Right forelimb (tissue), 1 donor: Measurements from ENCODE around the gene KCTD5.

Source experiments
- DNase-seq: peaks from one replicate; pipeline ENCODE4 v3.0.0-alpha.2; 2018

Gene KCTD5

GRCh38 chr16:2698103-2698870 lies 16.0 kb downstream of the KCTD5 start:
- DNase-seq: no peak

GRCh38 chr16:2698965-2699750 lies 16.8 kb downstream of the KCTD5 start:
- DNase-seq: no peak

GRCh38 chr16:2699791-2700600 lies 17.7 kb downstream of the KCTD5 start:
- DNase-seq: no peak

- DNase-seq: no peak
These were observed 18.5 kb downstream of the KCTD5 start for GRCh38 chr16:2700786-2701185.

- DNase-seq: no peak
These were observed 18.9 kb downstream of the KCTD5 start for GRCh38 chr16:2701272-2701671.

- DNase-seq: no peak
These were observed 19.6 kb downstream of the KCTD5 start for GRCh38 chr16:2701713-2702437.

GRCh38 chr16:2702438-2702825 lies 20.1 kb downstream of the KCTD5 start:
- no peak for DNase-seq

GRCh38 chr16:2702871-2703745 lies 20.8 kb downstream of the KCTD5 start:
- DNase-seq: no peak

GRCh38 chr16:2704166-2704982 lies 22.1 kb downstream of the KCTD5 start:
- DNase-seq: no peak

- DNase-seq: no peak
These were observed 22.6 kb downstream of the KCTD5 start for GRCh38 chr16:2704983-2705275.

GRCh38 chr16:2705351-2705750 lies 23.0 kb downstream of the KCTD5 start:
- no peak for DNase-seq

GRCh38 chr16:2706085-2706484 lies 23.8 kb downstream of the KCTD5 start:
- no peak for DNase-seq

- DNase-seq: no peak
These were observed 24.4 kb downstream of the KCTD5 start for GRCh38 chr16:2706611-2707311.

GRCh38 chr16:2707368-2708289 lies 25.3 kb downstream of the KCTD5 start:
- DNase-seq: no peak

GRCh38 chr16:2708290-2708639 lies 25.9 kb downstream of the KCTD5 start:
- DNase-seq: no peak

GRCh38 chr16:2708955-2709587 lies 26.7 kb downstream of the KCTD5 start:
- DNase-seq: no peak

- DNase-seq: no peak
These were observed 27.3 kb downstream of the KCTD5 start for GRCh38 chr16:2709588-2709984.

GRCh38 chr16:2710021-2710710 lies 27.8 kb downstream of the KCTD5 start:
- DNase-seq: no peak
